ENCODE measurements around the gene GMDS. TPM values are rescaled to one million over a fixed set of nuclear protein-coding genes. Genes with fewer than 3 reads are reported as not detected.

GMDS gene
- total RNA-seq, 1 donor from 2014 or later: 19.9 TPM

DNA sequence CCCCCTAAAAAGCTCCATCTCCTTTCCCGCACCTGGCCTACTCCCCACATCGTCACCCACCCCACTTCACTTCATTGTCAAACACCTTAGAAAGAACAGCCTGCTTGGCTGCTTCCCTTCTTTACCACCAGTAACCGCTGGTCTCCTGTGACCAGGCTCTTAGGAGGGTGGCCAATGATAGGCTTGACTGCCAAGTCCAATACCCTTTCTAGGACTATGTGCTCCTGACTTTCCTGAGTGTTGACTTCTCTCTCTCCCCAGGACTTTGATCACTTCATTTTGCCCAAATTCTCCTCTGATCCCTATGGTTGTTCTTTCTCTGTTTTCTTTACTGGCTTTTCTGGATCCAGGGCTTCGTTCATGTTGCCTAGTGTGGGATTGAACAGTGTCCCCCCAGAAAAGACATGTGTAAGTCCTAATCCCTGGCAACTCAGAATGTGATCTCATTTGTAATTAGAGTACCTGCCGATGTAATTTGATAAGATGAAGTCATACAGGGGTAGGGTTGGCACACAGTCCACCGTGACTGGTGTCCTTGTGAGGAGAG is 254.0 kb downstream of the GMDS start:
- TF ChIP-seq CTCF (IDR thresholded peaks at IDR 0.05): no peak
- intact Hi-C loops (cut with DNase I): no loop called here
- no peaks in the 10 kb centered on the region for H3K36me3 ChIP-seq

DNA sequence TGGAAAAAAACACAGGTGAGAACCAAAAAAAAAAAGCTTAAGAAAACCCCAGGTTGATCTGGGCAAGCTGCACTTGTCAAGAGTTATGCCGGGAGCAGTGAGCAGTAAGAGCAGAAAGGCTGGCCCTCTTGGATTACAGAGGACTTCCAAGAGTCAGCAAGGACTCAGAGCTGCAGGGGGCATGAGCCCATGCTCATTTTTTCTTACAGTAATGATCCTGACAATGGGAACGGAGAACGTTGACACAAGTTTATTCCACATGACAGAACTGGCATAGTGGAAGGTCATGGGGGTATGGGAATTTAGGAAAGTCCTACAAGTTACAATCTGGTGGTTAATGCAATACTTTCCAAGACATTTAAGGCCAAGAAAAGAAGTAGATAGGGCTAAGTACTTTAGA is 256.6 kb downstream of the GMDS start:
- Histone ChIP-seq H3K4me3 (no peak overlapping the region), H3K36me3 (no peaks in the 10 kb centered on the region), H3K9me3 (no peaks in the 10 kb centered on the region), H3K27me3 (no peaks in the 10 kb centered on the region), H3K4me1 (peaks cover 0 to 7% of the 10 kb centered on the region in 2 donors), H3K27ac (no peak overlapping the region)
- no peak for DNase-seq (ENCODE audit: low spot score in 2 of 2)
- intact Hi-C loops (cut with DNase I): no loop called here
- no peak for TF ChIP-seq CTCF (IDR thresholded peaks at IDR 0.05)

More for the DNA sequence above, 254.0 kb downstream of the GMDS start:
- DNase-seq (ENCODE audit: low spot score in 2 of 2): no peak
- Histone ChIP-seq H3K4me1 (peaks cover 0 to 7% of the 10 kb centered on the region in 2 donors), H3K9me3 (no peaks in the 10 kb centered on the region), H3K27me3 (no peaks in the 10 kb centered on the region), H3K4me3 (no peak overlapping the region), H3K27ac (no peak overlapping the region)

DNA sequence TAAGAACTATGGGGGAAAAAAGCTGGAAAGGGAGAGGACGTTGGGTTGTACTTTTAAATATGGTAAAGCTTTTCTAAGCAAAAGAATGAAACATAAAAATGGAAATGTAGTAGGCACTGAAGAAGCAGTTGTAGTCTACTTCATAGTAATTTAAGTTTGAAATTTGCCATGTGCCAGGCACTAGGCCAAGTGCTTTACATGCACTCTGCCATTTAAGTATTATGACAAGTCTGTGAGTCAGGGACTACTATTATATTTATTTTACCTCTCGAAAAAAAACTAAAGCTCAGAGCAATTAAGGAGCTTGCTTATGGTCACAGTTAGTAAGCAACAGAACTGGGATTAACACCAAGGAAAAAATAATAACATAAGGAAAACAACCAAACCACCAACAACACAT is 257.8 kb downstream of the GMDS start:
- no peak for DNase-seq (ENCODE audit: low spot score in 2 of 2)
- Histone ChIP-seq H3K36me3 (no peaks in the 10 kb centered on the region), H3K9me3 (peaks cover 0 to 5% of the 10 kb centered on the region in 2 donors), H3K4me3 (no peak overlapping the region), H3K27me3 (no peaks in the 10 kb centered on the region), H3K4me1 (peaks cover 0 to 7% of the 10 kb centered on the region in 2 donors), H3K27ac (no peak overlapping the region)
- no peak for TF ChIP-seq CTCF (IDR thresholded peaks at IDR 0.05)
- intact Hi-C loops (cut with DNase I): no loop called here

DNA sequence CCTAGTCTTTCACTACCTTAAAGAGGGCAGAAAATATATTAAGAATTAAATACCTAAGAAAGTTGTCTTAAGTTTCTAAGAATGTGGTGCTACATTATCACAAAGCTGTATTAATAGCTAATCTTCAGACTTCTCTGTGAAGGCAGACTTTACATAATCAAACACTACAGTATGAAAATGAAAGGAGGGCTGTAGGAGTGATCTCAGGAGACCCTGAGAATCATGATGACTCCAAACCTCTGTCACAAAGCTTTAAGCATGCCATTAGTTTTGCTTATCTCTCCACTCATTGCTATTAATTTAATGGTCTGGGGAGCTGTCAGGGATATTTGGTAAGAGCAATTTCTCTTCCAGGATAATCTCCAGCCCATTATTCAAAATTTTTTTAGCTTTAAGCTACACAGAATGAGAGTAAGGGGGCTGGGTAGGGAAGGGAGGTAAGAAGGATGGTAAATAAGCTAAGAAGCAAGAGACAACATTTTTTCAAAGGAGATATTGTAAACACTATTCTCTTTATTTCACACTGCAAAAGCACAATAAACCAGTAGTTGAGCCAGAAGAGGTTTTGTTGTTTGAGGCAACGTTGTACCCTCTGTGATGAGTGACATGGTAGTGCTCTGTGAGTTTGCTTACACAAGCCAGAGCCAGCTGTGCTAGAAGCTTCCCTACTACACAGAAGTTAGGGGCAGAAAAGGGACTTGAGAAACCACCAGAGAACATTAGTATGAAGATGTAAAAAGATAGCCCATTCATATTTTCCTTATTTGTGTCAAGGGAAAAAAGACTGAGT is 258.8 kb downstream of the GMDS start:
- Histone ChIP-seq H3K36me3 (no peaks in the 10 kb centered on the region), H3K4me3 (no peak overlapping the region), H3K27ac (peak overlapping the region in 1 of 2 donors; percentile 31), H3K27me3 (no peaks in the 10 kb centered on the region), H3K9me3 (peaks cover 0 to 12% of the 10 kb centered on the region in 2 donors), H3K4me1 (peaks cover 0 to 7% of the 10 kb centered on the region in 2 donors)
- no peak for TF ChIP-seq CTCF (IDR thresholded peaks at IDR 0.05)
- intact Hi-C loops (cut with DNase I): no loop called here
- no peak for DNase-seq (ENCODE audit: low spot score in 2 of 2)

DNA sequence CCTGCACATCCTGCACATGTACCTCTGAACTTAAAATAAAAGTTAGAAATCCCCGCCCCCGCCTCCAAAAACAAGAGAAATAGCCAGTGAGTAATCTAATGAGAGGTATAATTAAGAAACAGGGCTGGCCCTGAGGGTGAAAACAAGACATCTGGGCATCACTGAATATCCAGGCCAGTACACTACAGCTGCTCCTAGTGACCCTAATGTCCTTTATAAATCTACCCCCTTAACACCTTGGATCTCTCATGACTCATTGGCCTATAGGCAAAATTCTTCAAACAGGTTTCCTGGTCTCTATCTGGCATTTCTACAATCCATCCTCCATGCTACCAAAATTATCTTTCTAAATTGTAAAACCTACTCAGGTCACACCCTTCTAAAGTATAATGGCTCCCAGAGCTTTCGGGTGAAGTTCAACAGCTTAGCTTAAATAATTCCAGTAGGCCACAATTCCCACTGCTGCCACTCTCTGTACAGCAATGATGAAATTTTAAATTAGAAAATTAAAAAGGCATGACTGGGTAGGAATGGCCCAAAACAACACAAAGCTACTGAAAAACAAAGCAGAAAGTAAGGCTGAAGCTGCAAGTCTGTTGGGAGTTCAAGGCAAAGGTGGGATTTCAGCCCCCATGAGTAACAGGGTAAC is 260.9 kb downstream of the GMDS start:
- Histone ChIP-seq H3K4me1 (peaks cover 0 to 7% of the 10 kb centered on the region in 2 donors), H3K36me3 (no peaks in the 10 kb centered on the region), H3K27ac (no peak overlapping the region), H3K4me3 (no peak overlapping the region), H3K9me3 (peaks cover 0 to 29% of the 10 kb centered on the region in 2 donors), H3K27me3 (no peaks in the 10 kb centered on the region)
- no peak for DNase-seq (ENCODE audit: low spot score in 2 of 2)
- intact Hi-C loops (cut with DNase I): no loop called here
- TF ChIP-seq CTCF (IDR thresholded peaks at IDR 0.05): no peak
